H1 (cell line): ENCODE measurements around the gene TIMP1. TPM values are rescaled to one million over a fixed set of nuclear protein-coding genes. Genes with fewer than 3 reads are reported as not detected.

Experiments
- CTCF ChIA-PET: fragments of 300-600 bp; sonication (Branson Sonifier 250); formaldehyde crosslinking; loops from one replicate; lab custom pipeline; 2021; ENCODE audit not compliant: partially characterized antibody; lab: Charles Lee
- POLR2A ChIA-PET: fragments of 300-600 bp; sonication (Branson Sonifier 250); formaldehyde crosslinking; loops from one replicate; lab custom pipeline; 2021; ENCODE audit warnings: inconsistent platforms; ENCODE audit not compliant: partially characterized antibody; lab: Charles Lee
- DNase-seq, 2 experiments: peaks; one replicate each; pipeline versions ENCODE4 v3.0.0 to v3.0.0-alpha.2; 2010 to 2022; ENCODE audit warnings: low spot score in 2 of 2, low read depth in 1 of 2, mixed read lengths in 1 of 2
- FAIRE-seq: peaks from 2 replicates; lab custom pipeline; 2011; peaks lifted over from hg19 to GRCh38; lab: Jason Lieb, UNC
- H2AFZ ChIP-seq: 2 replicates; pipeline ENCODE4 v1.8.1; 2012; ENCODE audit warnings: low read length, inconsistent platforms
- H2AK5ac ChIP-seq: 2 replicates; pipeline ENCODE4 v1.6.1; 2013; ENCODE audit warnings: low read depth, low read length
- H2BK120ac ChIP-seq: replicated peaks from 2 replicates; pipeline ENCODE3; 2013; ENCODE audit warnings: low read depth, low read length, inconsistent platforms
- H2BK12ac ChIP-seq: 2 replicates; pipeline ENCODE4 v1.6.1; 2013; ENCODE audit warnings: low read depth, low read length
- H2BK15ac ChIP-seq: 2 replicates; pipeline ENCODE4 v1.6.1; 2013; ENCODE audit warnings: low read length
- H2BK20ac ChIP-seq: 2 replicates; pipeline ENCODE4 v1.6.1; 2013; ENCODE audit warnings: low read length
- H2BK5ac ChIP-seq: 2 replicates; pipeline ENCODE4 v1.6.1; 2013; ENCODE audit warnings: low read depth, low read length
- H3K14ac ChIP-seq: 2 replicates; pipeline ENCODE4 v1.6.1; 2013; ENCODE audit warnings: inconsistent platforms; ENCODE audit not compliant: insufficient read length
- H3K18ac ChIP-seq: 2 replicates; pipeline ENCODE4 v1.6.1; 2013; ENCODE audit warnings: low read length; ENCODE audit errors: extremely low read depth
- H3K23ac ChIP-seq: 2 replicates; pipeline ENCODE4 v1.6.1; 2013; ENCODE audit warnings: inconsistent platforms; ENCODE audit not compliant: insufficient read length
- H3K23me2 ChIP-seq: 2 replicates; pipeline ENCODE4 v1.6.1; 2013; ENCODE audit warnings: low read depth, low read length
- H3K27ac ChIP-seq: 2 replicates; pipeline ENCODE4 v1.6.1; 2011; ENCODE audit warnings: low read depth, low read length, inconsistent platforms
- H3K27me3 ChIP-seq, 4 experiments: replicated peaks in 1 of 4; 1 replicate in 1 of 4; 2 replicates in 3 of 4; pipeline versions ENCODE4 v1.6.1 to v1.8.1; 2011 to 2013; ENCODE audit warnings: low read length in 3 of 4, mild to moderate bottlenecking in 3 of 4, inconsistent platforms in 2 of 4, mixed read lengths in 2 of 4, moderate library complexity in 1 of 4; ENCODE audit not compliant: control insufficient read depth in 3 of 4, insufficient read depth in 3 of 4; ENCODE audit errors: extremely low read depth in 1 of 4
- H3K36me3 ChIP-seq, 4 experiments: 2 replicates each; pipeline versions ENCODE4 v1.6.1 to v1.8.1; 2011 to 2013; ENCODE audit warnings: mild to moderate bottlenecking in 4 of 4, low read length in 3 of 4, moderate library complexity in 2 of 4, control low read depth in 1 of 4, inconsistent platforms in 1 of 4; ENCODE audit not compliant: insufficient read depth in 4 of 4, control insufficient read depth in 2 of 4
- H3K4ac ChIP-seq: replicated peaks from 2 replicates; pipeline ENCODE3; 2013; ENCODE audit warnings: low read length, low read depth, mixed read lengths, inconsistent platforms; ENCODE audit not compliant: insufficient read length
- H3K4me1 ChIP-seq, 4 experiments: replicated peaks in 1 of 4; 1 replicate in 1 of 4; 2 replicates in 3 of 4; pipeline versions ENCODE4 v1.6.1 to v1.8.1; 2011 to 2013; ENCODE audit warnings: low read length in 3 of 4, inconsistent platforms in 2 of 4, mixed read lengths in 1 of 4; ENCODE audit not compliant: insufficient read depth in 4 of 4, control insufficient read depth in 3 of 4
- H3K4me2 ChIP-seq, 2 experiments: 2 replicates each; pipeline versions ENCODE4 v1.6.1 to v1.8.1; 2011 to 2013; ENCODE audit warnings: low read depth in 2 of 2, low read length in 2 of 2, control low read depth in 1 of 2, inconsistent platforms in 1 of 2, mild to moderate bottlenecking in 1 of 2; ENCODE audit not compliant: insufficient read depth in 1 of 2
- H3K4me3 ChIP-seq, 4 experiments: fragments of 200-600, 300-600 bp in 1 of 4; sonication (generic), shearing (Covaris generic), sonication (Bioruptor Twin) in 1 of 4; 2 replicates each; pipeline versions ENCODE4 v1.5.1 to v1.8.1; 2011 to 2016; ENCODE audit warnings: low read length in 4 of 4, low read depth in 3 of 4, control low read depth in 2 of 4, inconsistent platforms in 2 of 4, mild to moderate bottlenecking in 2 of 4, mixed read lengths in 1 of 4, moderate library complexity in 1 of 4; ENCODE audit not compliant: insufficient read depth in 2 of 4; ENCODE audit errors: extremely low read depth in 1 of 4
- H3K56ac ChIP-seq: replicated peaks from 2 replicates; pipeline ENCODE3; 2013; ENCODE audit warnings: low read depth, mild to moderate bottlenecking, mixed read lengths, low read length, inconsistent platforms; ENCODE audit not compliant: insufficient read length
- H3K79me1 ChIP-seq: 2 replicates; pipeline ENCODE4 v1.6.1; 2013; ENCODE audit warnings: low read depth, low read length, control low read depth
- H3K79me2 ChIP-seq, 2 experiments: 2 replicates each; pipeline versions ENCODE4 v1.6.1 to v1.8.1; 2012 to 2013; ENCODE audit warnings: low read length in 2 of 2, mild to moderate bottlenecking in 2 of 2, inconsistent platforms in 1 of 2; ENCODE audit not compliant: insufficient read depth in 2 of 2, control insufficient read depth in 1 of 2
- H3K9ac ChIP-seq, 4 experiments: replicated peaks in 1 of 4; 1 replicate in 1 of 4; 2 replicates in 3 of 4; pipeline versions ENCODE4 v1.6.1 to v1.8.1; 2011 to 2013; ENCODE audit warnings: low read depth in 3 of 4, low read length in 3 of 4, control low read depth in 2 of 4, mild to moderate bottlenecking in 2 of 4, moderate library complexity in 2 of 4, inconsistent platforms in 1 of 4; ENCODE audit errors: extremely low read depth in 1 of 4
- H3K9me3 ChIP-seq, 2 experiments: 2 replicates each; pipeline versions ENCODE4 v1.6.1 to v1.8.1; 2012 to 2013; ENCODE audit warnings: mild to moderate bottlenecking in 2 of 2, moderate library complexity in 2 of 2, control low read depth in 1 of 2, inconsistent platforms in 1 of 2, low read depth in 1 of 2, low read length in 1 of 2, mixed read lengths in 1 of 2; ENCODE audit not compliant: insufficient read depth in 2 of 2
- H4K20me1 ChIP-seq, 2 experiments: replicated peaks in 1 of 2; 2 replicates each; pipeline versions ENCODE3 to v1.8.1; 2011 to 2013; ENCODE audit warnings: inconsistent platforms in 2 of 2, low read length in 2 of 2, mild to moderate bottlenecking in 1 of 2; ENCODE audit not compliant: insufficient read depth in 2 of 2, control insufficient read depth in 1 of 2
- H4K5ac ChIP-seq: 2 replicates; pipeline ENCODE4 v1.6.1; 2013; ENCODE audit warnings: low read length, low read depth, mixed read lengths, inconsistent platforms; ENCODE audit not compliant: insufficient read length
- H4K8ac ChIP-seq: 2 replicates; pipeline ENCODE4 v1.8.0; 2013; ENCODE audit warnings: mild to moderate bottlenecking, moderate library complexity, low read length, inconsistent platforms; ENCODE audit not compliant: insufficient read depth; ENCODE audit errors: extremely low read depth
- H4K91ac ChIP-seq: replicated peaks from 2 replicates; pipeline ENCODE3; 2013; ENCODE audit warnings: low read length, mixed read lengths, inconsistent platforms; ENCODE audit not compliant: insufficient read length
- BACH1 ChIP-seq: IDR thresholded peaks from 2 replicates; pipeline ENCODE4 v1.6.1; 2012; ENCODE audit warnings: low read length, improper control_type of control experiment
- CREB1 ChIP-seq: IDR thresholded peaks from 2 replicates; pipeline ENCODE4 v1.6.1; 2012; ENCODE audit warnings: inconsistent platforms
- KDM5A ChIP-seq: fragments of 200-600 bp; IDR thresholded peaks from 2 replicates; pipeline ENCODE4 v1.7.1; 2012; ENCODE audit warnings: mild to moderate bottlenecking, low read length, inconsistent platforms, mixed read lengths
- NRF1 ChIP-seq: IDR thresholded peaks from 2 replicates; pipeline ENCODE4 v1.6.1; 2011; ENCODE audit warnings: mild to moderate bottlenecking, low read depth, low read length, improper control_type of control experiment
- RAD21 ChIP-seq, 2 experiments: IDR thresholded peaks in 1 of 2; conservative IDR thresholded peaks in 1 of 2; 2 replicates each; pipeline ENCODE4 v1.6.1; 2011; ENCODE audit warnings: low read depth in 2 of 2, low read length in 2 of 2, improper control_type of control experiment in 1 of 2, inconsistent platforms in 1 of 2, mild to moderate bottlenecking in 1 of 2, moderate library complexity in 1 of 2
- SAP30 ChIP-seq: fragments of 300-600 bp; sonication (generic); IDR thresholded peaks from 2 replicates; pipeline ENCODE4 v1.7.1; 2012; ENCODE audit warnings: low read length, moderate library complexity, mild to moderate bottlenecking, inconsistent platforms; ENCODE audit not compliant: insufficient read depth, insufficient replicate concordance
- TAF7 ChIP-seq: optimal IDR thresholded peaks from 2 replicates; pipeline ENCODE3; 2011; ENCODE audit warnings: low read depth, mild to moderate bottlenecking, inconsistent platforms, low read length, moderate library complexity, borderline replicate concordance
- TBP ChIP-seq: IDR thresholded peaks from 2 replicates; pipeline ENCODE4 v1.6.1; 2011; ENCODE audit warnings: low read depth, low read length, improper control_type of control experiment
- TCF12 ChIP-seq: IDR thresholded peaks from 2 replicates; pipeline ENCODE4 v1.6.1; 2011; ENCODE audit warnings: low read depth, mild to moderate bottlenecking, low read length
- ZNF274 ChIP-seq: IDR thresholded peaks from 2 replicates; pipeline ENCODE4 v1.7.0; 2012; ENCODE audit warnings: low read length, borderline replicate concordance; ENCODE audit errors: extremely low read depth
- polyA plus RNA-seq, 7 experiments: library from polyadenylated mRNA; depleted of rRNA in 3 of 7; stranded (reverse) in 5 of 7; unstranded in 2 of 7; fragments of >200 nt in 5 of 7; fragments of 200-250 nt in 2 of 7; gene quantifications; 1 replicate in 5 of 7; 2 replicates in 1 of 7; 4 replicates in 1 of 7; pipeline versions ENCODE4 v1.2.1 to v1.2.3, GENCODE V29; 2011 to 2013; ENCODE audit warnings: missing spikeins in 2 of 7, mixed read lengths in 2 of 7
- total RNA-seq: library from RNA; stranded (reverse); fragmentation: NEBNext Ultra II Directional; extraction: Animal tissue kit (Norgen Biotek cat#: 25700); gene quantifications from 2 replicates; pipeline ENCODE4 v1.2.1, GENCODE V29; 2021
- TF ChIP-seq, protein P1 (sequence below): IDR thresholded peaks from 2 replicates; pipeline ENCODE4 v1.6.1; 2012; ENCODE audit warnings: low read length, inconsistent platforms

Gene TIMP1
- total and polyA plus RNA-seq, 2 of the 8 experiments (the other 6 are each of a cell fraction or from before 2014, with no cell fraction given) = 58.6 to 142 TPM

- no peak overlapping the region for H3K4ac ChIP-seq
- H3K9ac ChIP-seq = no peak overlapping the region
- CTCF ChIA-PET = no interaction called here
- no peak overlapping the region for H2BK20ac ChIP-seq
- no peak overlapping the region for H2BK12ac ChIP-seq
- no peak overlapping the region for H4K91ac ChIP-seq
- no peak overlapping the region for H3K4me3 ChIP-seq
- H3K79me2 ChIP-seq = no peaks in the 10 kb centered on the region
- H4K20me1 ChIP-seq = no peaks in the 10 kb centered on the region
- no peaks in the 10 kb centered on the region for H3K9me3 ChIP-seq
- no peaks in the 10 kb centered on the region for H3K27me3 ChIP-seq
- no peaks in the 10 kb centered on the region for H3K23me2 ChIP-seq
- H2AK5ac ChIP-seq = no peak overlapping the region
- peaks cover 0 to 8% (median 3%) of the 10 kb centered on the region in 4 experiments; a peak in 6 of 7 replicates for H3K4me1 ChIP-seq
- no peak overlapping the region for H4K8ac ChIP-seq
- no peak overlapping the region for H3K18ac ChIP-seq
- H2BK5ac ChIP-seq = no peak overlapping the region
- FAIRE-seq = no peak
- no peak overlapping the region for H3K56ac ChIP-seq
- H2AFZ ChIP-seq = no peak overlapping the region
- no peaks in the 10 kb centered on the region for H3K36me3 ChIP-seq
- TF ChIP-seq TCF12 (no peak), RAD21 (IDR thresholded peaks at IDR 0.05 in 1 of 2, conservative IDR thresholded peaks at IDR 0.05 in 1 of 2; ENCODE audit: low read depth in 2 of 2, low read length in 2 of 2) (no peak), SAP30 (no peak), BACH1 (no peak), KDM5A (no peak), ZNF274 (no peak), NRF1 (no peak), TBP (no peak), TAF7 (no peak), CREB1 (no peak)
- TF ChIP-seq, protein P1, sequence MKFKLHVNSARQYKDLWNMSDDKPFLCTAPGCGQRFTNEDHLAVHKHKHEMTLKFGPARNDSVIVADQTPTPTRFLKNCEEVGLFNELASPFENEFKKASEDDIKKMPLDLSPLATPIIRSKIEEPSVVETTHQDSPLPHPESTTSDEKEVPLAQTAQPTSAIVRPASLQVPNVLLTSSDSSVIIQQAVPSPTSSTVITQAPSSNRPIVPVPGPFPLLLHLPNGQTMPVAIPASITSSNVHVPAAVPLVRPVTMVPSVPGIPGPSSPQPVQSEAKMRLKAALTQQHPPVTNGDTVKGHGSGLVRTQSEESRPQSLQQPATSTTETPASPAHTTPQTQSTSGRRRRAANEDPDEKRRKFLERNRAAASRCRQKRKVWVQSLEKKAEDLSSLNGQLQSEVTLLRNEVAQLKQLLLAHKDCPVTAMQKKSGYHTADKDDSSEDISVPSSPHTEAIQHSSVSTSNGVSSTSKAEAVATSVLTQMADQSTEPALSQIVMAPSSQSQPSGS = no peak
- H3K79me1 ChIP-seq = no peaks in the 10 kb centered on the region
- no peak overlapping the region for H4K5ac ChIP-seq
- no peak overlapping the region for H3K27ac ChIP-seq
- no peak overlapping the region for H2BK15ac ChIP-seq
- POLR2A ChIA-PET = interaction anchor here (1.2 kb wide), 1 partner anchor 56 kb away, joined by 3 read pairs; no protein-coding TSS in a partner anchor
- H3K4me2 ChIP-seq = no peak overlapping the region
- H3K23ac ChIP-seq = no peak overlapping the region
- no peak overlapping the region for H3K14ac ChIP-seq
- no peak for DNase-seq
- no peak overlapping the region for H2BK120ac ChIP-seq
Observed at GRCh38 chrX:47612418-47612817, 30.2 kb downstream of the TIMP1 start.
